PFSK-1 (cell line): ENCODE results near the gene FGD2.

ENCODE experiments used
- FOXP2 ChIP-seq: optimal IDR thresholded peaks from 2 replicates; pipeline ENCODE3; 2011; ENCODE audit warnings: borderline replicate concordance, control low read depth, inconsistent platforms; ENCODE audit not compliant: insufficient read depth; ENCODE audit errors: extremely low read length, extremely low read depth
- POLR2AphosphoS5 ChIP-seq: IDR thresholded peaks from 2 replicates; pipeline ENCODE4 v1.6.1; 2012; ENCODE audit warnings: low read depth, mild to moderate bottlenecking, control low read depth, low read length, moderate library complexity
- REST ChIP-seq, 2 experiments: IDR thresholded peaks; 2 replicates each; pipeline versions ENCODE4 v1.6.1 to v1.8.0; 2011 to 2012; ENCODE audit warnings: low read depth in 2 of 2, low read length in 2 of 2, control low read depth in 1 of 2, inconsistent platforms in 1 of 2, mild to moderate bottlenecking in 1 of 2, moderate library complexity in 1 of 2; ENCODE audit not compliant: insufficient read depth in 1 of 2
- SIN3A ChIP-seq: IDR thresholded peaks from 2 replicates; pipeline ENCODE4 v1.6.1; 2012; ENCODE audit warnings: mild to moderate bottlenecking, low read length, moderate library complexity, borderline replicate concordance; ENCODE audit not compliant: insufficient read depth
- TAF1 ChIP-seq: IDR thresholded peaks from 2 replicates; pipeline ENCODE4 v1.6.1; 2012; ENCODE audit warnings: low read length, control low read depth, borderline replicate concordance; ENCODE audit not compliant: insufficient read depth

GRCh38 chr6:36997811-36998722 lies 7.4 kb upstream of the FGD2 start:
- no peak for TF ChIP-seq POLR2AphosphoS5
- no peak for TF ChIP-seq SIN3A
- no peak for TF ChIP-seq TAF1
- no peak for TF ChIP-seq REST (IDR thresholded peaks at IDR 0.05; ENCODE audit: insufficient read depth in 1 of 2, low read depth in 2 of 2, low read length in 2 of 2)
- no peak for TF ChIP-seq FOXP2
